ENCODE measurements around the gene DHRSX.

Gene DHRSX

GRCh38 chrX:2439613-2440012 is 61.2 kb downstream of the DHRSX start:
- no peak for TF ChIP-seq CTCF (IDR thresholded peaks at IDR 0.05; ENCODE audit: insufficient read depth, low read depth, low read length, missing control alignments)
- no peak for DNase-seq (ENCODE audit: low read depth)
- H3K4me3 ChIP-seq (ENCODE audit: low read depth, low read length) = no peak overlapping the region

- TF ChIP-seq CTCF (IDR thresholded peaks at IDR 0.05; ENCODE audit: insufficient read depth, low read depth, low read length, missing control alignments) = no peak
- DNase-seq (ENCODE audit: low read depth) = no peak
- H3K4me3 ChIP-seq (ENCODE audit: low read depth, low read length) = no peak overlapping the region
Measured at GRCh38 chrX:2435465-2435864, 65.3 kb downstream of the DHRSX start.

DNA sequence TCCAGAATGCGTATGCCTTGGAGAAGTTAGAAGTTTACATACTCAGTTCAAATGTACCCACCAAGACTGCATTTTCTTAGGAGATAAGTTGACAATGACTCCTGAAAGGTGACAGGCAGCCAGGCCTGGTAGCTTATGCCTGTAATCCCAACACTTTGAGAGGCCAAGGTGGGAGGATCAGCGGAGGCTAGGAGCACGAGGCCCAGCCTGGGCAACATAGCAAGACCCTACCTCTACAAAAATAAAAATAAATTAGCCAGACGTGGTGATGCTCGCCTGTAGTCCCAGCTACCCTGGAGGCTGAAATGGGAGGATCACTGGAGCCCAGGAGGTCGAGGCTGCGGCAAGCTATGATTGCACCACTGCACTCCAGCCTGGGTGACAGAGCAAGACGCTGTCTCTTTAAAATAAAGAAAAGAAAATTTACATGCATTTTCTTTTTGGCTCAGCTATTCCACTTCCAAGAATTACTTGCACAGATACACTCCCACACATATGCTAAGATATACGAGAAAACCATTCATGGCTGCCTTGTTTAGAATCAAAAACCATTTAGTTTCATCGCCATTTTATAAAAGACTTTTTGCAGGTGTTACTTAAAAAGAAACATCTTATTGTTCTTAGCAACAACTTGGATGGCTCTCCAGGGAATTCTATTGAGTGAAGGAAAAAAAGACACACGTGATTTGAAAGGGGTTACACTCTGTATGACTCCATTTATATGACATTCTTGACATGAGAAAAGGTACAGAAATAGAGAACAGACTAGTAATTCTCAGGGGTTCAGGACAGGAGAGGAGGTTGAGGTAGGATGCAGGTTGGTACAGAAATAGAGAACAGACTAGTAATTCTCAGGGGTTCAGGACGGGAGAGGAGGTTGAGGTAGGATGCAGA is 66.3 kb downstream of the DHRSX start:
- no peak for DNase-seq (ENCODE audit: low read depth)
- no peak for TF ChIP-seq CTCF (IDR thresholded peaks at IDR 0.05; ENCODE audit: insufficient read depth, low read depth, low read length, missing control alignments)
- no peak overlapping the region for H3K4me3 ChIP-seq (ENCODE audit: low read depth, low read length)

GRCh38 chrX:2432298-2432863 is 68.4 kb downstream of the DHRSX start:
- H3K4me3 ChIP-seq (ENCODE audit: low read depth, low read length) = no peak overlapping the region
- DNase-seq (ENCODE audit: low read depth) = no peak
- no peak for TF ChIP-seq CTCF (IDR thresholded peaks at IDR 0.05; ENCODE audit: insufficient read depth, low read depth, low read length, missing control alignments)

DNA sequence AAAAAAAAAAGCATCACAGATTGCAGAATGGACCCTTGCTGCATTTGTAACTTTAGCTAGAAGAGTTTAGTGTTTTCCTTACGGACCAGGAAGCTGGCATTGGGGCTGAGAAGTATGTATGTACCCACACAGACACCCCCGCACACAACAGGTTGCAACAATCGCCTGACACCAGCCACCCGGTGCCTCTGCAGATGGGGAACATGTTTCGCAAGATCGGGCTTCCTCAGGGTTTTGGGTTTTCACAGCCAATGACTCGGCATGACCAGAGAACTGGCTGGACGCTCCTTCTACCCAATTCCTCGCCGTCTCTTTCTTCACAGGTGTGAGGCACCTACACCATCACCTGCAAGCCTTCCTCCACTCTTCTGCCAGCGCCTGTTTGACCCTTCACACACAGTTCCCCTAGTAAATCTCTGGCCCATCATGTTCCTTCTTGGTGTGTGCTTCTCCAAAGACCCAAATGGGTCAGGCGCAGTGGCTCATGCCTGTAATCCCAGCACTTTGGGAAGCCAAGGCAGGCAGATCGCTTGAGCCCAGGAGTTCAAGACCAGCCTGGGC is 70.4 kb downstream of the DHRSX start:
- no peak for TF ChIP-seq CTCF (IDR thresholded peaks at IDR 0.05; ENCODE audit: insufficient read depth, low read depth, low read length, missing control alignments)
- no peak for DNase-seq (ENCODE audit: low read depth)
- H3K4me3 ChIP-seq (ENCODE audit: low read depth, low read length) = no peak overlapping the region

- no peak for TF ChIP-seq CTCF (IDR thresholded peaks at IDR 0.05; ENCODE audit: insufficient read depth, low read depth, low read length, missing control alignments)
- H3K4me3 ChIP-seq (ENCODE audit: low read depth, low read length) = no peak overlapping the region
- no peak for DNase-seq (ENCODE audit: low read depth)
Measured at GRCh38 chrX:2427737-2428136, 73.0 kb downstream of the DHRSX start.

All from GM12865 (cell line).